Keratinocyte (primary cell): ENCODE measurements around the gene TTLL4. TPM values are rescaled to one million over a fixed set of nuclear protein-coding genes. Genes with fewer than 3 reads are reported as not detected.
"Not testable (repeated sequence)": the region's sequence is repeated elsewhere in the genome, so short reads cannot be mapped to it uniquely, and the experiment has no call there.

Experiments used
- DNase-seq: peaks from one replicate; pipeline ENCODE4 v3.0.0-alpha.2; 2011; ENCODE audit warnings: low read depth, missing footprints, low spot score
- FAIRE-seq: peaks from 2 replicates; lab custom pipeline; 2011; peaks lifted over from hg19 to GRCh38; lab: Jason Lieb, UNC
- H2AFZ ChIP-seq: 2 replicates; pipeline ENCODE4 v1.6.0; 2012; ENCODE audit warnings: low read length, control low read depth, inconsistent platforms; ENCODE audit not compliant: control insufficient read depth
- H3K27ac ChIP-seq: 2 replicates; pipeline ENCODE4 v1.5.1; 2011; ENCODE audit warnings: low read length; ENCODE audit not compliant: control insufficient read depth, insufficient read depth
- H3K27me3 ChIP-seq: 3 replicates; pipeline ENCODE4 v1.6.0; 2011; ENCODE audit warnings: low read length; ENCODE audit not compliant: control insufficient read depth, insufficient read depth; ENCODE audit errors: extremely low read depth
- H3K36me3 ChIP-seq, 2 experiments: 2 replicates in 1 of 2; 3 replicates in 1 of 2; pipeline ENCODE4 v1.5.1; 2011; ENCODE audit warnings: low read length in 2 of 2, mild to moderate bottlenecking in 1 of 2; ENCODE audit not compliant: control insufficient read depth in 2 of 2, insufficient read depth in 2 of 2; ENCODE audit errors: extremely low read depth in 1 of 2
- H3K4me1 ChIP-seq: 3 replicates; pipeline ENCODE4 v1.5.1; 2011; ENCODE audit warnings: low read length; ENCODE audit not compliant: control insufficient read depth, insufficient read depth; ENCODE audit errors: extremely low read depth
- H3K4me2 ChIP-seq: 3 replicates; pipeline ENCODE4 v1.6.0; 2011; ENCODE audit warnings: low read depth, low read length; ENCODE audit not compliant: control insufficient read depth, insufficient read depth; ENCODE audit errors: extremely low read depth
- H3K4me3 ChIP-seq, 3 experiments: fragments of 200-600 bp in 1 of 3; sonication (generic) in 1 of 3; 2 replicates in 2 of 3; 3 replicates in 1 of 3; pipeline ENCODE4 v1.5.1; 2011 to 2016; ENCODE audit warnings: low read length in 3 of 3, mild to moderate bottlenecking in 3 of 3, control low read depth in 2 of 3, inconsistent platforms in 1 of 3, low read depth in 1 of 3, mixed read lengths in 1 of 3, mixed run types in 1 of 3, moderate library complexity in 1 of 3; ENCODE audit not compliant: control insufficient read depth in 2 of 3, insufficient read depth in 2 of 3; ENCODE audit errors: extremely low read depth in 1 of 3
- H3K79me2 ChIP-seq: 2 replicates; pipeline ENCODE4 v1.6.0; 2012; ENCODE audit warnings: low read length; ENCODE audit not compliant: control insufficient read depth, insufficient read depth
- H3K9ac ChIP-seq: 3 replicates; pipeline ENCODE4 v1.6.0; 2011; ENCODE audit warnings: low read length; ENCODE audit not compliant: control insufficient read depth, insufficient read depth; ENCODE audit errors: extremely low read depth
- H3K9me1 ChIP-seq: 3 replicates; pipeline ENCODE4 v1.6.0; 2011; ENCODE audit warnings: low read length; ENCODE audit not compliant: control insufficient read depth, insufficient read depth; ENCODE audit errors: extremely low read depth
- H3K9me3 ChIP-seq: 2 replicates; pipeline ENCODE4 v1.5.1; 2012; ENCODE audit warnings: low read depth, low read length; ENCODE audit not compliant: control insufficient read depth
- H4K20me1 ChIP-seq: 3 replicates; pipeline ENCODE4 v1.6.0; 2011; ENCODE audit warnings: low read length; ENCODE audit not compliant: control insufficient read depth, insufficient read depth; ENCODE audit errors: extremely low read depth
- CTCF ChIP-seq, 3 experiments: IDR thresholded peaks in 1 of 3; conservative IDR thresholded peaks in 1 of 3; optimal IDR thresholded peaks in 1 of 3; 2 replicates in 2 of 3; 3 replicates in 1 of 3; pipeline versions ENCODE3 to v1.5.1; 2011; ENCODE audit warnings: low read length in 3 of 3, mild to moderate bottlenecking in 3 of 3, moderate library complexity in 2 of 3, control low read depth in 1 of 3, inconsistent platforms in 1 of 3; ENCODE audit not compliant: insufficient read depth in 2 of 3; ENCODE audit errors: extremely low read depth in 1 of 3
- EZH2 ChIP-seq: IDR thresholded peaks from one replicate; pipeline ENCODE4 v1.6.1; 2012; ENCODE audit warnings: inconsistent platforms, mild to moderate bottlenecking, low read length, moderate library complexity
- dilution Hi-C: fragments of 300-500 bp; cut with MboI; formaldehyde crosslinking; loops from one replicate; pipeline ENCODE4 v1.7.0; 2020; ENCODE audit warnings: low sequenced_read_pairs; ENCODE audit not compliant: extremely low pct_ligation_motif_present
- polyA plus RNA-seq, 5 experiments: library from polyadenylated mRNA; depleted of rRNA in 3 of 5; stranded (reverse) in 3 of 5; stranded (forward) in 1 of 5; unstranded in 1 of 5; fragments of >200 nt; gene quantifications; 1 replicate in 1 of 5; 2 replicates in 3 of 5; 3 replicates in 1 of 5; pipeline versions ENCODE4 v1.2.1 to v1.2.3, GENCODE V29; 2011 to 2012; ENCODE audit warnings: missing spikeins in 2 of 5, low read depth in 1 of 5, low replicate concordance in 1 of 5

The TTLL4 gene
- polyA plus RNA-seq, 1 donor (not counting 4 experiments of a cell fraction or from before 2014, with no cell fraction given): 20.1 TPM

GRCh38 chr2:218761795-218762194, 51.2 kb downstream of the TTLL4 start:
- Histone ChIP-seq H3K9me3 (no peaks in the 10 kb centered on the region), H3K27me3 (no peaks in the 10 kb centered on the region), H3K4me3 (no peak overlapping the region), H3K4me1 (peaks cover 17% of the 10 kb centered on the region), H4K20me1 (no peaks in the 10 kb centered on the region), H3K36me3 (peaks cover 0 to under 1% of the 10 kb centered on the region in 2 experiments), H3K79me2 (no peaks in the 10 kb centered on the region), H3K9ac (no peak overlapping the region), H3K4me2 (no peak overlapping the region), H3K27ac (no peak overlapping the region), H3K9me1 (no peaks in the 10 kb centered on the region), H2AFZ (no peak overlapping the region)
- no peak for FAIRE-seq
- dilution Hi-C loops: no loop called here
- no peak for TF ChIP-seq EZH2
- no peak for TF ChIP-seq CTCF (optimal IDR thresholded peaks at IDR 0.05 in 1 of 3, IDR thresholded peaks at IDR 0.05 in 1 of 3, conservative IDR thresholded peaks at IDR 0.05 in 1 of 3; ENCODE audit: extremely low read depth in 1 of 3, insufficient read depth in 2 of 3, low read length in 3 of 3)
- no peak for DNase-seq

GRCh38 chr2:218772759-218773158, 62.1 kb downstream of the TTLL4 start:
- H3K27ac ChIP-seq, H3K4me3 ChIP-seq, H3K4me1 ChIP-seq, H3K27me3 ChIP-seq, H3K36me3 ChIP-seq, dilution Hi-C loops, DNase-seq, H4K20me1 ChIP-seq, H3K9ac ChIP-seq, H3K79me2 ChIP-seq, H3K4me2 ChIP-seq, H3K9me1 ChIP-seq, H2AFZ ChIP-seq, H3K9me3 ChIP-seq, FAIRE-seq: not testable (repeated sequence)

DNA sequence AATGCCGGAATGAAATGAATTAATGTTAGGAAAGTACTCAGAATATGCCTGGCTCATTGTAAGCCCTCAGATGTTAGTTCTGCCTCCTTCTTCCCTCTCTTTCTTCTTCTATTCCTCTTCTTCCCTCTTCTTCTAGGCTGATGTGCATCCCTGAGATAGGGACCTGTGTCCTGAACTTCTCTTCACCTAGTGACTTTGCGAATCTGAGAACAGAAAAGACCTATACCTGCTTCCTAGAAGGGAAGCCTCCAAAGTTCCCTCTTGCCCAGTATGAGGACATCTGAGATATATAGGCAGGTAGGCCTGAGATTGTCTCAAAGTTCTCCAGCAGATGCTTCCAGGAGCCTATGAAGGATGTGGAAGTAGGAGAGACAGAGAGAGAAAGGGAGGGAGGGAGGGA, 63.2 kb downstream of the TTLL4 start:
- H3K9me1 ChIP-seq: no peaks in the 10 kb centered on the region
- H2AFZ ChIP-seq: no peak overlapping the region
- no peak overlapping the region for H3K27ac ChIP-seq
- no peak for DNase-seq
- no peaks in the 10 kb centered on the region for H3K4me1 ChIP-seq
- H3K79me2 ChIP-seq: no peaks in the 10 kb centered on the region
- H3K9ac ChIP-seq: no peak overlapping the region
- no peak overlapping the region for H3K4me3 ChIP-seq
- dilution Hi-C loops: no loop called here
- H3K36me3 ChIP-seq: no peaks in the 10 kb centered on the region
- H4K20me1 ChIP-seq: no peaks in the 10 kb centered on the region
- H3K4me2 ChIP-seq: no peak overlapping the region
- H3K9me3 ChIP-seq: peaks cover 6% of the 10 kb centered on the region
- no peaks in the 10 kb centered on the region for H3K27me3 ChIP-seq
- TF ChIP-seq EZH2 (no peak), CTCF (optimal IDR thresholded peaks at IDR 0.05 in 1 of 3, IDR thresholded peaks at IDR 0.05 in 1 of 3, conservative IDR thresholded peaks at IDR 0.05 in 1 of 3; ENCODE audit: extremely low read depth in 1 of 3, insufficient read depth in 2 of 3, low read length in 3 of 3) (no peak)
- no peak for FAIRE-seq
